LNCaP clone FGC (cell line): ENCODE results near the gene PLEKHA1.

ENCODE experiments used
- DNase-seq: peaks from one replicate; pipeline ENCODE4 v3.0.0-alpha.2; 2011; ENCODE audit warnings: low read depth
- H3K4me3 ChIP-seq: 2 replicates; pipeline ENCODE4 v1.5.1; 2011; ENCODE audit warnings: mild to moderate bottlenecking, low read depth, low read length, control low read depth
- TF ChIP-seq, protein P1 (sequence below): IDR thresholded peaks from 2 replicates; pipeline ENCODE4 v1.5.1; 2012; ENCODE audit warnings: mild to moderate bottlenecking; ENCODE audit not compliant: control insufficient read depth, insufficient read depth; ENCODE audit errors: extremely low read depth

Gene PLEKHA1

DNA sequence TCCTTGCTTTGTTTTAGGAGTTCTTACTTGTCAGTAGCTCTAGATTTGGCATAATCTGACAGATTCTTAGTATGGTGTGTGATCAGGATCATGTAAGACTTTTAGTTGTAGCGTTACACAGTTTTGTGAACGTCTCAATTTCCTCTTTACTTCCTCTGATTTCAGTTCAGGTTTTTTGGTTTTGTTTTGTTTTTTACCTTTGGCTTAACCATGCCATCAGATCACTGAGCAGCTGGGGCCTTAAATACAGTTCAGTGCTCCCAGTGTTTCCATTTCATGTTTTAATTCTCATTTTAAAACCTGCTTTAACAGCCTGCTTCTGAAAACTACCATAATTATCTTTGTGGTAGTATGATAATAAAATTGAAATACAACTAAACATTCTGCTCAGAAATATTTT is 52.8 kb downstream of the PLEKHA1 start:
- TF ChIP-seq, protein P1, sequence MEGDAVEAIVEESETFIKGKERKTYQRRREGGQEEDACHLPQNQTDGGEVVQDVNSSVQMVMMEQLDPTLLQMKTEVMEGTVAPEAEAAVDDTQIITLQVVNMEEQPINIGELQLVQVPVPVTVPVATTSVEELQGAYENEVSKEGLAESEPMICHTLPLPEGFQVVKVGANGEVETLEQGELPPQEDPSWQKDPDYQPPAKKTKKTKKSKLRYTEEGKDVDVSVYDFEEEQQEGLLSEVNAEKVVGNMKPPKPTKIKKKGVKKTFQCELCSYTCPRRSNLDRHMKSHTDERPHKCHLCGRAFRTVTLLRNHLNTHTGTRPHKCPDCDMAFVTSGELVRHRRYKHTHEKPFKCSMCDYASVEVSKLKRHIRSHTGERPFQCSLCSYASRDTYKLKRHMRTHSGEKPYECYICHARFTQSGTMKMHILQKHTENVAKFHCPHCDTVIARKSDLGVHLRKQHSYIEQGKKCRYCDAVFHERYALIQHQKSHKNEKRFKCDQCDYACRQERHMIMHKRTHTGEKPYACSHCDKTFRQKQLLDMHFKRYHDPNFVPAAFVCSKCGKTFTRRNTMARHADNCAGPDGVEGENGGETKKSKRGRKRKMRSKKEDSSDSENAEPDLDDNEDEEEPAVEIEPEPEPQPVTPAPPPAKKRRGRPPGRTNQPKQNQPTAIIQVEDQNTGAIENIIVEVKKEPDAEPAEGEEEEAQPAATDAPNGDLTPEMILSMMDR: no peak
- no peak for DNase-seq
- no peak overlapping the region for H3K4me3 ChIP-seq

DNA sequence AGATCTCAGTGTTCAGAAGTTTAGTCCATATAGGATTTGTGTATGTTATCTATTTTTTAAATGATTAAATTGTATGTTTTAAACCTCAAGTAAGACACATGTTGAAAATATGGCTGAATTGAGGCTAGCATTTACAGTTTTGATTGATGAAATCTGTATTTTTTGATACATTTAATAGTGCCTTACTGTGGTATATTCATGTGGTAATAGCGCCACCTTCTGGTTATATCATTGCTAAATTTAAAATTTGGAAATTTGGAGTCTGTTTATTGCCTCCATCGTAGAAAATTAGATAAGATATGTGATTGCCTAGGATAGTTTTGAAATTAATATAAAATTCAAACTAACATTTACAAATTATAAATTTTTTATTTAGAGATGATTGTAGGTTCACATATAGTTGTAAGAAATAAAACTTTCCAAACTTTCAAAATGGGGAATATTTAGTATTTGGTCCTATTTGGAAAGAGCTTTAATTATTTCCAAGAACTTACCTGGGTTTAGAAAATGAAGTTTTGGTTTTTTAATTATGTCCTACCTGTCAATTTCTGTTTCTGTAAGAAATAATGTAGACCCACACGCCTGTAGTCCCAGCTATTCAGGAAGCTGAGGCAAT is 60.8 kb downstream of the PLEKHA1 start:
- TF ChIP-seq, protein P1: peak; percentile 43
- no peak overlapping the region for H3K4me3 ChIP-seq
- peak; percentile 19 for DNase-seq

DNA sequence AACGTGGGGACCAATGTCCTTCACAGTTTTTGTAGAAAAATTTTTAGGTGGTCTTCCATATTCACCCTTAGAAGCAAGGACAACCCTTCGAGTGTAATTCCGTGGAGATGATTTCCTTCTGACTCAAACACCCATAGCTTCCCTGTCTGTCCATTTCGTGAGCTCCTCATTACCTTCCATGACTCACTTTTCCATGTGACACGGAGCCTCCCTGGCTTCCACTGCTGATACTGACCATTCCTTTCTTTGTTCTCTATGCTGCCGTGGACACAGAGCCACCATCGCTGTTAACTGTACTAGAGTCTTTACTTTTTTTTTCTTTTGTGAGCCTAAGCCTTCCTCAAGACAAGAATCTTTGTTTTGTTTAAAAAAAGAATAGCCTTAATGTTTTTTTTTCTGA is 67.5 kb downstream of the PLEKHA1 start:
- DNase-seq: no peak
- no peak overlapping the region for H3K4me3 ChIP-seq
- TF ChIP-seq, protein P1: no peak

DNA sequence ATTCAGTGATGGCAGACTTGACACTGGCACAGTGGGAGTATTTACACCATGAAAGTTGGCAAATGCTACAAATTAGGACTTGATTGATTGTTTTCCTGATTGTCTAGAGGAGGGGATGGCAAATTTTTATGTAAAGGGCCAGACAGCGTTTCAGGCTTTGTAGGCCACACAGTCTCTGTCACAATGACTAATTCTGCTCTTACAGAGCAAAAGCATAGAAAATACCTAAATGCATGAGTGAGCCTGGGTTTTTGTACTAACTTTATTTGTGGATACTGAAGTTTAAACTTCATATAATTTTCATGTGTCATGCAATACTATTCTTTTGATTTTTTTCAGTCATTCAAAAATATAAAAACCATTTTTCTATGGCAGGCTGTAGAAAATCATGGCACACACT is 71.0 kb downstream of the PLEKHA1 start:
- no peak for DNase-seq
- TF ChIP-seq, protein P1: no peak
- H3K4me3 ChIP-seq: no peak overlapping the region

DNA sequence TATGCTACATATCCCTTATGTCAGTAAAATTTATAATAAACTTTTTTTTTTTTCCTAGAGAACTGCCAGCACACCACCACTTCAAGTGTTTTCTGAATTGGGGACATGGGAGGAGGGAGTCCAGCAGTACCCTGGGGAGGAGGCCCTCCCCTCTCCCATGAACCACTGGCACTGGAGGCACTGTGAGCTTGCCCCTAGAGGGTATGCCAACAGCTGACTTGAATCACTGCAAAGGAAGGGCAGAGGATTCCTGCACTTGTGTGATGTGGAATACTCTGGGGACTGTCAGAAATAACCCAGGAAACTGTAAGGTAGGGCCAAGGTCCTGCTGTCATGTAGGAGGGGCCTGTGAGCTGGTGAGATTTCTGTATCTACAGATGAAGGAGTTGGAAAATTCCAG is 71.4 kb downstream of the PLEKHA1 start:
- H3K4me3 ChIP-seq: no peak overlapping the region
- TF ChIP-seq, protein P1: no peak
- DNase-seq: no peak

DNA sequence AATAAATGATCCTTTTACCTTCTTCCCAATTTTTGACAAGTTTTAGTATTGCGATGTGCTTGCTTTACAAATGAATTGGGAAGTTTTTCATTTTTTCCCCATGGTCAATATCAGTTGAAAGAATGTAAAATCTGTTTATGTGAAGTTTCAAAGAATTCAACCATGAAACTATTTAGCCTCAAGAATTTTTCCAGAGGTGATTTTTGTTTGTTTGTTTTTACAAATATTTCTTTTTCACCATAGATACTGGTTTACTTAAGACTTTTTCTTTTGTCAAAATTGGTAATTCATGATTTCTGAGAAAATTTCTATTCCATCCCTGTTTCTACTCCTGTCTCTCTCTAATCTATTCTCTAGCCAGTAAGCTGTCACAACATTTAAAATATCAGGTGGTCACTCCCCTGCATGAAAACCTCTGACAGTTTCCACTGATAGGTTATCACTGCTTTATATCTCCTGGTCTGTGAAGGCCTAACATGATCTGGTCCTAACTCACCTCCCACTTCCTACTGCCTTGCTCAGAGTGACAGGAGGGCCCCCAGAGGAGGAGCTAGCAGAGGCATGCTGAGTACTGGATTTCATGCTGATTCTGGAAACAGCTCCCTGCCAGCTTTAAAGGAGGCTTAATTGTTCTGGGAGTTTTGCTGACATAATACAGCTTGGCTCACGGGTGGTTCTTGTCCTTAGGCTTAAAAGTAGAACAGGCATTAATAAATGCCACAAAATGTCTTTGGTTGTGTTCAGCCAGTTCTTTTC is 72.3 kb downstream of the PLEKHA1 start:
- H3K4me3 ChIP-seq: no peak overlapping the region
- DNase-seq: no peak
- TF ChIP-seq, protein P1: no peak
